PC-3 (cell line): Measurements from ENCODE around the gene WNT1.

Experiments
- EZH2 ChIP-seq: fragments of 300-600 bp; sonication (generic); IDR thresholded peaks from one replicate; pipeline ENCODE4 v1.6.1; 2017; ENCODE audit warnings: antibody characterized with exemption, mild to moderate bottlenecking, low read length; ENCODE audit not compliant: unreplicated experiment
- EZH2phosphoT487 ChIP-seq: fragments of 300-600 bp; sonication (generic); IDR thresholded peaks from 2 replicates; pipeline ENCODE4 v1.6.1; 2018; ENCODE audit warnings: mild to moderate bottlenecking, antibody characterized with exemption, low read length, borderline replicate concordance
- TF ChIP-seq, protein P1 (sequence below): fragments of 300-600 bp; sonication (generic); conservative IDR thresholded peaks from 2 replicates; pipeline ENCODE4 v1.5.1; 2017; ENCODE audit warnings: antibody characterized with exemption, low read depth, mild to moderate bottlenecking, low read length

GRCh38 chr12:49026101-49026500 lies 48.0 kb downstream of the WNT1 start:
- TF ChIP-seq, protein P1, sequence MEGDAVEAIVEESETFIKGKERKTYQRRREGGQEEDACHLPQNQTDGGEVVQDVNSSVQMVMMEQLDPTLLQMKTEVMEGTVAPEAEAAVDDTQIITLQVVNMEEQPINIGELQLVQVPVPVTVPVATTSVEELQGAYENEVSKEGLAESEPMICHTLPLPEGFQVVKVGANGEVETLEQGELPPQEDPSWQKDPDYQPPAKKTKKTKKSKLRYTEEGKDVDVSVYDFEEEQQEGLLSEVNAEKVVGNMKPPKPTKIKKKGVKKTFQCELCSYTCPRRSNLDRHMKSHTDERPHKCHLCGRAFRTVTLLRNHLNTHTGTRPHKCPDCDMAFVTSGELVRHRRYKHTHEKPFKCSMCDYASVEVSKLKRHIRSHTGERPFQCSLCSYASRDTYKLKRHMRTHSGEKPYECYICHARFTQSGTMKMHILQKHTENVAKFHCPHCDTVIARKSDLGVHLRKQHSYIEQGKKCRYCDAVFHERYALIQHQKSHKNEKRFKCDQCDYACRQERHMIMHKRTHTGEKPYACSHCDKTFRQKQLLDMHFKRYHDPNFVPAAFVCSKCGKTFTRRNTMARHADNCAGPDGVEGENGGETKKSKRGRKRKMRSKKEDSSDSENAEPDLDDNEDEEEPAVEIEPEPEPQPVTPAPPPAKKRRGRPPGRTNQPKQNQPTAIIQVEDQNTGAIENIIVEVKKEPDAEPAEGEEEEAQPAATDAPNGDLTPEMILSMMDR = no peak
- TF ChIP-seq EZH2 = no peak
- TF ChIP-seq EZH2phosphoT487 = no peak
